Measurements from ENCODE around the gene STK32C. TPM values are rescaled to one million over a fixed set of nuclear protein-coding genes. Genes with fewer than 3 reads are reported as not detected.

Gene STK32C
- total and polyA plus RNA-seq, 10 donors, result 9.6 to 27.8 (median 15.7) TPM

DNA sequence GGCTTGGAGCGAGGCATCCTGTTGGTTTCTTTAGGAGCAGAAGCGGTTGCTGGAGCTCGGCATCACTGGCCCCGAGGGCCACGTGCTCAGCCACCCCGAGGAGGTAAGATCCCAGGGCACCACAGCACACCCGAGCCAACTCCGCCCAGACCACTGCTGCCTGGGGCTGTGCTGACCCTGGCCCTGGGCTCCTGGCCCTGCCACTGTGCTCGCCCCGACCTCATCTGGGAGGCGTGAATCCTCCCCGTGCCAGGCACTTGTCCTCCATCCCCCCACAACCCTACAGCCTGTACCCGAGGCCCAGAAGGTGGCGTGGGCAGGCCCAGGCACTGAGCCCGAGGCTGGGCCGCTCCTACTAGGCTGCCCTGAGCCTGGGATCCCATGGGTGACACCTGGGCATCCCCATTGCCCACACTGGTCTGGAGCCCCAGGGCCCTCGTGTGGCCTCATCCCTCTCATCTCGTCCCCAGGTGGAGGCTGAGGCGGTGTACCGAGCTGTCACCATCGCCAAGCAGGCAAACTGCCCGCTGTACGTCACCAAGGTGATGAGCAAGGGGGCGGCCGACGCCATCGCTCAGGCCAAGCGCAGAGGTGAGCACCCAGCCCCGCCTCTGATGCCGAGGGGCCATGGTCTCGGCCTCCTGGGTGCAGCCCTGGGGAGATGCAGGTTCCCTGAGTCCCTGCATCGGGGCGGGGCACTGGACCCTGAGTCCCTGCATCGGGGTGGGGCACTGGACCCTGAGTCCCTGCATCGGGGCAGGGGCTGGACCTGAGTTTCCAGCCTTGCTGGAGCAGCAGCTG, 109.2 kb downstream of the STK32C start:
- Histone ChIP-seq H3K36me3 (no peaks in the 10 kb centered on the region), H3K9me3 (no peaks in the 10 kb centered on the region), H3K4me1 (no peaks in the 10 kb centered on the region), H3K27me3 (replicated peaks in 1 of 7) (peaks cover 0 to 13% (median 0%) of the 10 kb centered on the region in 7 donors), H3K27ac (no peak overlapping the region), H3K4me3 (no peak overlapping the region)
- 85 to 97% (median 92%) methylated on average over 12 to 35 of the region's 35 CpGs for WGBS, 5 donors
- DNase-seq, result peak; percentile 76
- intact Hi-C loops (cut with DNase I; ENCODE audit: low total_unique reads), result no loop called here
- TF ChIP-seq, protein P1, sequence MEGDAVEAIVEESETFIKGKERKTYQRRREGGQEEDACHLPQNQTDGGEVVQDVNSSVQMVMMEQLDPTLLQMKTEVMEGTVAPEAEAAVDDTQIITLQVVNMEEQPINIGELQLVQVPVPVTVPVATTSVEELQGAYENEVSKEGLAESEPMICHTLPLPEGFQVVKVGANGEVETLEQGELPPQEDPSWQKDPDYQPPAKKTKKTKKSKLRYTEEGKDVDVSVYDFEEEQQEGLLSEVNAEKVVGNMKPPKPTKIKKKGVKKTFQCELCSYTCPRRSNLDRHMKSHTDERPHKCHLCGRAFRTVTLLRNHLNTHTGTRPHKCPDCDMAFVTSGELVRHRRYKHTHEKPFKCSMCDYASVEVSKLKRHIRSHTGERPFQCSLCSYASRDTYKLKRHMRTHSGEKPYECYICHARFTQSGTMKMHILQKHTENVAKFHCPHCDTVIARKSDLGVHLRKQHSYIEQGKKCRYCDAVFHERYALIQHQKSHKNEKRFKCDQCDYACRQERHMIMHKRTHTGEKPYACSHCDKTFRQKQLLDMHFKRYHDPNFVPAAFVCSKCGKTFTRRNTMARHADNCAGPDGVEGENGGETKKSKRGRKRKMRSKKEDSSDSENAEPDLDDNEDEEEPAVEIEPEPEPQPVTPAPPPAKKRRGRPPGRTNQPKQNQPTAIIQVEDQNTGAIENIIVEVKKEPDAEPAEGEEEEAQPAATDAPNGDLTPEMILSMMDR (IDR thresholded peaks at IDR 0.05 in 8 of 11, conservative IDR thresholded peaks at IDR 0.05 in 3 of 11), result no peak
- TF ChIP-seq POLR2A (IDR thresholded peaks at IDR 0.05) (no peak), POLR2AphosphoS5 (IDR thresholded peaks at IDR 0.05) (no peak)

DNA sequence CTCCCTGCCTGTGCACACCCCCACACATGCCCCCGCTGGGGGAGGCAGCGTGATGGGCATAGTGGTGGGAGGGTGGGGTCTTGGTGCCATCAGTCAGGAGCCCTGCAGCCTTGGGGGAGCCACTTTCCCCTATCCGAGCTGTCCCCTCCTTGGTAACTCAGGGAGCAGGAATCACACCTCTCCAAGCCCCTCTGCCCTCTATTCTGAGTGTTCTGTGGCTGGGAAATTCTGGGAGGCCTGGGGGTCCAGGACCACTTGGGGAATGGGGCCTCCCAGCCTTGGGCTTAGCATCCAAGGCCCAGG, 109.7 kb downstream of the STK32C start:
- DNase-seq, result no peak

DNA sequence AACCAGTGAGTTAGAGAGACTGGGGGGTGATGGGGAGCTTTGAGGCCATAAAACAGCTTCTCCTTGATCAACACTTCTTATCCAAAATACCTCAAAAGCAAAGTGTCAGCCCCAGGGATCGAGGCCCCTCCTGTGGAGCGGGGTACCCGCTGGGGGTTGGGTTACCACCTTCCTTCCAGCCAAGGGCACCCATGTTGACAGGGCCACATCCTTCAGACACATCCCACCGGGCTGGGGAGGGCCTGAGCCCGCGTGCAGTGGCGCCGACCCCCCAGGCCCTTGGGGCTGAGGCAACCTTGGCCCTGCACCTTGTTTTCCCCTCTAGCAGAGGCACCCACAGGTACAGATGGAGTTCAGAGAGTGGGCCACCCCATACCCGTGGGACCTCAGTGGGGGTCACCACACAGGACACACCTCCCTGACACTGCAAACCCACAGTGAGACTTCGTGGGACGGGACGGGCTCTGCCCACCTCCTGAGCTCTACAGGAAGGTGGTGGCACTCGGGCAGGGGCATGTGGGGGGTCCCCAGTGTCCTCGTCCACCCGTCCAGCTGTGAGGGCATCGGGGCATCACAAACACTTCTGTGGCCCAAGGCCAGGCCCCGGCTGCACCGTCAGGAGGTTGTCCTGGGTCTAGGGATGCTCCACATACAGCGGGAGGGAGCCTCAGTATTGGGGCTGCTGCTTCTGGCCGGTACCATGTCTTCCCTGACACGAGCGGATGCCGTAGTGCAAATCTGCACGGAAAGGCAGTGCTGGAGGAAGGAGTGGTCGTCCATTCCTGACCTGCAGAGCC, 110.3 kb downstream of the STK32C start:
- peak; percentile 58 for DNase-seq
- no peaks in the 10 kb centered on the region for H3K36me3 ChIP-seq
- intact Hi-C loops (cut with DNase I; ENCODE audit: low total_unique reads), result no loop called here
- TF ChIP-seq POLR2A (IDR thresholded peaks at IDR 0.05), result no peak
- no peak overlapping the region for H3K4me3 ChIP-seq
- WGBS, 5 donors, result 79 to 86% (median 83%) methylated on average over 7 to 25 of the region's 25 CpGs
- H3K27me3 ChIP-seq (replicated peaks in 1 of 7), result peaks cover 0 to 13% (median 0%) of the 10 kb centered on the region in 7 donors
- no peak overlapping the region for H3K27ac ChIP-seq
- H3K9me3 ChIP-seq, result no peaks in the 10 kb centered on the region
- H3K4me1 ChIP-seq, result no peaks in the 10 kb centered on the region

More for the DNA sequence above, 109.7 kb downstream of the STK32C start:
- TF ChIP-seq, protein P1 (IDR thresholded peaks at IDR 0.05 in 8 of 11, conservative IDR thresholded peaks at IDR 0.05 in 3 of 11), result no peak
- TF ChIP-seq POLR2AphosphoS5 (IDR thresholded peaks at IDR 0.05) (no peak), POLR2A (IDR thresholded peaks at IDR 0.05) (no peak)
- 78 to 87% (median 84%) methylated on average over 3 of the region's 3 CpGs for WGBS, 5 donors
- Histone ChIP-seq H3K4me3 (no peak overlapping the region), H3K27me3 (replicated peaks in 1 of 7) (peaks cover 0 to 13% (median 0%) of the 10 kb centered on the region in 7 donors), H3K9me3 (no peaks in the 10 kb centered on the region), H3K27ac (no peak overlapping the region), H3K36me3 (no peaks in the 10 kb centered on the region), H3K4me1 (no peaks in the 10 kb centered on the region)
- intact Hi-C loops (cut with DNase I; ENCODE audit: low total_unique reads), result no loop called here

DNA sequence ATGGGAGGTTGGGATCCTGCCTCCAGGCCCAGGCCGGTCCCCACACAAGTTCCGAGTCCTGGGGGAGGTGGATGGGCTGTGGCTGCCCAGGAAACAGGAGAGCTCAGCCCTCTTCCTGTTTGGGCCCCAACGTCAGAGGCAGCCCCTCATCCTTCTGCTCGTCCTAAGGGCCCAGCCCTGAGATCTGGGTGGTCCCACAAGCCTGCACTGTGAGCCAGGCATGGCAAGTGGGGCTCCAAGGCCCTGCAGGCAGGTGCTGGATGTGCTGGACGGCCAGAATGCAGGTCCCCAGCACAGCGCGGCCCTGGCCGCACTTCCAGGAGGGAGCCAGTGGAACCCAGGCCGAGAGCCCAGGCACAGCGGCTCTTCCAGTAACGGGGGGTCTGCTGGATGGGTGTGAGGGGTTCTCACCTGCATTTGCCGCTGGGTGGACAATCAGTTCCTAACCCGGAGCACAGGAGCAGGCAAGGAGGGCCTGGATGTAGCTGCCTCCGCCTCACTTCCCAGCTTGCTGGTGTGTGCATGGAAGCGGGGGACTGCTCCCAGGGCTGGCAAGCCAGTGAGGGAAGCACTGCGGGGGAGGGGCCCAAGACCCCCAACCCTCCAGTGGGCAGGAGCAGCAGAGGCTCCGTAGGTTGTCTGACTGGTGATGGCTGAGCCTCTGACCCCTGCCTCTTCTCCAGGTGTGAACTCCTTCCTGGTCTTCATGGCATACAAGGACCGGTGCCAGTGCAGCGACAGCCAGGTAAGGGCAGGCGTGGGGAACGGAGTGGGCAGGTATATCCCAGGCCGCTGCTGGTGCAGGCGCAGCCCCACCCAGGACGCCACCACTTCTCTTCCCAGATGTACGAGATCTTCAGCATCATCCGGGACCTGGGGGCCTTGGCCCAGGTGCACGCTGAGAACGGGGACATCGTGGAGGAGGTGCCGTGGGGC, 111.3 kb downstream of the STK32C start:
- Histone ChIP-seq H3K27ac (no peak overlapping the region), H3K27me3 (replicated peaks in 1 of 7) (peaks cover 0 to 13% (median 0%) of the 10 kb centered on the region in 7 donors), H3K9me3 (no peaks in the 10 kb centered on the region), H3K36me3 (no peaks in the 10 kb centered on the region), H3K4me3 (no peak overlapping the region), H3K4me1 (no peaks in the 10 kb centered on the region)
- 85 to 89% (median 87%) methylated on average over 18 to 30 of the region's 30 CpGs for WGBS, 5 donors
- TF ChIP-seq POLR2A (IDR thresholded peaks at IDR 0.05), result no peak
- TF ChIP-seq POLR2AphosphoS5 (IDR thresholded peaks at IDR 0.05), result no peak
- TF ChIP-seq, protein P1 (IDR thresholded peaks at IDR 0.05 in 8 of 11, conservative IDR thresholded peaks at IDR 0.05 in 3 of 11), result no peak
- DNase-seq, result peak; percentile 49
- intact Hi-C loops (cut with DNase I; ENCODE audit: low total_unique reads), result no loop called here

All from spleen (tissue), 11 donors.